Naive thymus-derived CD8-positive, alpha-beta T cell (primary cell): ENCODE results near the gene SEC24C. TPM values are rescaled to one million over a fixed set of nuclear protein-coding genes. Genes with fewer than 3 reads are reported as not detected.
"Not testable (repeated sequence)": the region's sequence is repeated elsewhere in the genome, so short reads cannot be mapped to it uniquely, and the experiment has no call there.

Experiments
- ATAC-seq, 2 donors: fragments of 150-1000 bp; cut with Tn5 transposase in 1 of 2; sonication (Bioruptor Pico), chemical (Tn5 transposase) in 1 of 2; 1 replicate in 1 of 2; 2 replicates in 1 of 2; pipeline ENCODE4 v1.10.0; 2021; ENCODE audit warnings: mild to moderate bottlenecking in 2 of 2, moderate library complexity in 2 of 2
- POLR2A ChIA-PET: fragments of 350-600 bp; sonication (Branson Sonifier 250); formaldehyde crosslinking; loops from one replicate; lab custom pipeline; 2021; ENCODE audit warnings: antibody characterized with exemption; lab: Charles Lee
- DNase-seq, 10 donors: peaks; one replicate each; pipeline versions ENCODE4 v3.0.0 to v3.0.0-alpha.2; 2020 to 2022
- H3K27ac Mint-ChIP-seq, 10 donors: one replicate each; pipeline ENCODE4 v1.8.0; 2020 to 2022; ENCODE audit warnings: mild to moderate bottlenecking in 10 of 10, mixed read lengths in 10 of 10, moderate library complexity in 4 of 10, inconsistent platforms in 1 of 10
- H3K27me3 Mint-ChIP-seq, 5 donors: one replicate each; pipeline ENCODE4 v1.8.0; 2021 to 2022; ENCODE audit warnings: mixed read lengths in 5 of 5
- H3K36me3 Mint-ChIP-seq, 3 donors: one replicate each; pipeline ENCODE4 v1.8.0; 2020 to 2022; ENCODE audit warnings: mixed read lengths in 3 of 3, mild to moderate bottlenecking in 2 of 3, inconsistent platforms in 1 of 3
- H3K4me1 Mint-ChIP-seq, 4 donors: one replicate each; pipeline ENCODE4 v1.8.0; 2021 to 2022; ENCODE audit warnings: mixed read lengths in 4 of 4
- H3K4me3 Mint-ChIP-seq, 10 donors: one replicate each; pipeline ENCODE4 v1.8.0; 2020 to 2022; ENCODE audit warnings: mild to moderate bottlenecking in 10 of 10, mixed read lengths in 10 of 10, moderate library complexity in 6 of 10, inconsistent platforms in 1 of 10
- H3K9me3 Mint-ChIP-seq, 9 donors: one replicate each; pipeline ENCODE4 v1.8.0; 2020 to 2022; ENCODE audit warnings: mixed read lengths in 9 of 9, mild to moderate bottlenecking in 3 of 9, inconsistent platforms in 1 of 9, moderate library complexity in 1 of 9
- polyA plus RNA-seq, 3 donors: library from polyadenylated mRNA; unstranded; fragments of 300-500 nt; fragmentation: Illumina TruSeq; gene quantifications; one replicate each; pipeline ENCODE4 v1.2.3, GENCODE V29; 2021
- total RNA-seq, 8 experiments: library from RNA in 2 of 8; stranded (reverse) in 2 of 8; gene quantifications; one replicate each; pipeline ENCODE4 v1.2.3 and lab custom pipeline; 2021 to 2026

Gene SEC24C
- total and polyA plus RNA-seq, 5 experiments from 2014 or later, result 18.9 to 72.7 (median 33.5) TPM

GRCh38 chr10:73779539-73780197 lies 35.5 kb downstream of the SEC24C start:
- POLR2A ChIA-PET, result interaction anchor here (0.7 to 9.7 kb wide), 4 partner anchors 8 to 67 kb away, joined by 4 to 169 read pairs (median 12); a partner anchor contains a TSS

GRCh38 chr10:73780301-73780700 lies 36.1 kb downstream of the SEC24C start:
- Mint-ChIP-seq H3K4me3 (peak overlapping the region; percentile 94 to 100 (median 100)), H3K36me3 (peaks cover 0 to 40% (median 5%) of the 10 kb centered on the region in 3 donors), H3K27me3 (no peaks in the 10 kb centered on the region), H3K4me1 (peaks cover 24 to 62% (median 52%) of the 10 kb centered on the region in 4 donors), H3K9me3 (no peaks in the 10 kb centered on the region), H3K27ac (peak overlapping the region in 9 of 10 donors; percentile 46 to 100 (median 67))
- ATAC-seq, result no peak
- POLR2A ChIA-PET, result interaction anchor here (2.0 to 9.7 kb wide), 3 partner anchors 9 to 30 kb away, joined by 11 to 169 read pairs (median 18); a partner anchor contains a TSS
- no peak for DNase-seq

More at GRCh38 chr10:73779539-73780197, 35.5 kb downstream of the SEC24C start:
- Mint-ChIP-seq H3K36me3 (peaks cover 0 to 45% (median 5%) of the 10 kb centered on the region in 3 donors), H3K9me3 (no peaks in the 10 kb centered on the region), H3K4me3 (peak overlapping the region; percentile 36 to 99 (median 60)), H3K4me1 (peaks cover 23 to 62% (median 53%) of the 10 kb centered on the region in 4 donors), H3K27ac (peak overlapping the region in 9 of 10 donors; percentile 22 to 80 (median 50)), H3K27me3 (no peaks in the 10 kb centered on the region)
- no peak for ATAC-seq
- no peak for DNase-seq

- ATAC-seq, result no peak
Observed at GRCh38 chr10:73780966-73781365, 36.8 kb downstream of the SEC24C start.

GRCh38 chr10:73781548-73781878 lies 37.3 kb downstream of the SEC24C start:
- DNase-seq (no peak), ATAC-seq (no peak)
- peaks cover 0 to 31% (median 5%) of the 10 kb centered on the region in 3 donors for H3K36me3 Mint-ChIP-seq
- H3K27ac Mint-ChIP-seq, result peak overlapping the region; percentile 98 to 100 (median 100)
- no peaks in the 10 kb centered on the region for H3K27me3 Mint-ChIP-seq
- H3K4me3 Mint-ChIP-seq, result peak overlapping the region; percentile 94 to 100 (median 100)
- peaks cover 29 to 63% (median 55%) of the 10 kb centered on the region in 4 donors for H3K4me1 Mint-ChIP-seq
- POLR2A ChIA-PET, result interaction anchor here (0.7 to 9.7 kb wide), 10 partner anchors 9 to 685 kb away, joined by 3 to 169 read pairs (median 4); partner anchors contain the start of gene P4HA1
- no peaks in the 10 kb centered on the region for H3K9me3 Mint-ChIP-seq

More at GRCh38 chr10:73780966-73781365, 36.8 kb downstream of the SEC24C start:
- peak overlapping the region in 9 of 10 donors; percentile 65 to 100 (median 99) for H3K27ac Mint-ChIP-seq
- DNase-seq, result no peak
- H3K9me3 Mint-ChIP-seq, result no peaks in the 10 kb centered on the region
- no peaks in the 10 kb centered on the region for H3K27me3 Mint-ChIP-seq
- H3K4me3 Mint-ChIP-seq, result peak overlapping the region; percentile 94 to 100 (median 100)
- peaks cover 24 to 58% (median 49%) of the 10 kb centered on the region in 4 donors for H3K4me1 Mint-ChIP-seq
- H3K36me3 Mint-ChIP-seq, result peaks cover 0 to 33% (median 5%) of the 10 kb centered on the region in 3 donors
- POLR2A ChIA-PET, result interaction anchor here (1.3 to 9.7 kb wide), 4 partner anchors 9 to 38 kb away, joined by 7 to 169 read pairs (median 14); a partner anchor contains a TSS

- peak within 1 kb of the TSS; percentile 98 to 100 (median 100) for H3K27ac Mint-ChIP-seq
Observed at GRCh38 chr10:73781879-73782748, 37.9 kb downstream of the SEC24C start, which contains the start of gene CHCHD1. Gene CHCHD1 (plus strand): TSS chr10:73782048. CDS start chr10:73782076, 28 bp downstream.

GRCh38 chr10:73782749-73783085 lies 38.5 kb downstream of the SEC24C start:
- Mint-ChIP-seq H3K9me3 (no peaks in the 10 kb centered on the region), H3K27ac (peak overlapping the region; percentile 98 to 100 (median 100)), H3K4me1 (peaks cover 27 to 66% (median 58%) of the 10 kb centered on the region in 4 donors), H3K36me3 (peaks cover 0 to 20% (median 1%) of the 10 kb centered on the region in 3 donors), H3K27me3 (no peaks in the 10 kb centered on the region), H3K4me3 (peak overlapping the region; percentile 94 to 100 (median 100))
- DNase-seq (no peak), ATAC-seq (no peak)
- POLR2A ChIA-PET, result interaction anchor here (0.6 to 9.7 kb wide), 6 partner anchors 11 to 217 kb away, joined by 3 to 169 read pairs (median 5); a partner anchor contains a TSS

More at GRCh38 chr10:73781879-73782748, 37.9 kb downstream of the SEC24C start, which contains the start of gene CHCHD1:
- Mint-ChIP-seq H3K4me3 (peak within 1 kb of the TSS; percentile 94 to 100 (median 100)), H3K36me3 (peaks cover 0 to 26% (median 1%) of the 10 kb centered on the region in 3 donors), H3K9me3 (no peaks in the 10 kb centered on the region), H3K27me3 (no peaks in the 10 kb centered on the region), H3K4me1 (peaks cover 27 to 65% (median 56%) of the 10 kb centered on the region in 4 donors)
- peak; percentile 68 to 70 for ATAC-seq
- POLR2A ChIA-PET, result interaction anchor here (0.7 to 9.7 kb wide), 13 partner anchors 9 to 685 kb away, joined by 3 to 169 read pairs (median 5); partner anchors contain the start of gene P4HA1
- DNase-seq, result peak; percentile 81 to 93 (median 89)

- Mint-ChIP-seq H3K27ac (peak within 1 kb of the TSS; percentile 97 to 99 (median 98)), H3K4me1 (peaks cover 28 to 67% (median 56%) of the 10 kb centered on the region in 4 donors), H3K36me3 (peaks cover 0 to 12% (median 9%) of the 10 kb centered on the region in 3 donors), H3K9me3 (no peaks in the 10 kb centered on the region), H3K27me3 (no peaks in the 10 kb centered on the region), H3K4me3 (peak within 1 kb of the TSS; percentile 89 to 100 (median 98))
- POLR2A ChIA-PET, result interaction anchor here (0.6 to 9.7 kb wide), 7 partner anchors 14 to 1326 kb away, joined by 3 to 169 read pairs (median 6); partner anchors contain the start of genes SAMD8 and SEC24C
- peak; percentile 76 to 92 (median 86) for DNase-seq
- peak; percentile 81 to 83 for ATAC-seq
Observed at GRCh38 chr10:73785211-73785720, 41.1 kb downstream of the SEC24C start, which contains the start of gene ZSWIM8. Gene ZSWIM8 (plus strand): TSS chr10:73785606. CDS start chr10:73785879, 273 bp downstream.

- H3K27me3 Mint-ChIP-seq, result no peaks in the 10 kb centered on the region
- peak overlapping the region; percentile 94 to 99 (median 98) for H3K27ac Mint-ChIP-seq
- no peaks in the 10 kb centered on the region for H3K9me3 Mint-ChIP-seq
- DNase-seq (peak; percentile 33 to 75 (median 50)), ATAC-seq (peak; percentile 8 to 15)
- peaks cover 0 to 18% (median 15%) of the 10 kb centered on the region in 3 donors for H3K36me3 Mint-ChIP-seq
- H3K4me3 Mint-ChIP-seq, result peak overlapping the region; percentile 89 to 100 (median 98)
- POLR2A ChIA-PET, result interaction anchor here (0.6 to 9.7 kb wide), 12 partner anchors 13 to 1326 kb away, joined by 3 to 169 read pairs (median 4); partner anchors contain the start of genes ADK, MRPS16, SAMD8 and SEC24C
- peaks cover 25 to 62% (median 50%) of the 10 kb centered on the region in 4 donors for H3K4me1 Mint-ChIP-seq
Observed at GRCh38 chr10:73785721-73786511, 41.7 kb downstream of the SEC24C start.

- no peaks in the 10 kb centered on the region for H3K9me3 Mint-ChIP-seq
- H3K36me3 Mint-ChIP-seq, result peaks cover 0 to 24% (median 18%) of the 10 kb centered on the region in 3 donors
Observed at GRCh38 chr10:73786512-73786885, 42.3 kb downstream of the SEC24C start.

GRCh38 chr10:73787031-73787800 lies 43.0 kb downstream of the SEC24C start:
- not testable (repeated sequence) for ATAC-seq, H3K27me3 Mint-ChIP-seq, H3K9me3 Mint-ChIP-seq, DNase-seq
- Mint-ChIP-seq H3K4me1 (peaks cover 24 to 52% (median 40%) of the 10 kb centered on the region in 4 donors), H3K27ac (peak overlapping the region in 7 of 10 donors; percentile 24 to 98 (median 60)), H3K36me3 (peaks cover 0 to 27% (median 18%) of the 10 kb centered on the region in 3 donors), H3K4me3 (peak overlapping the region; percentile 15 to 97 (median 68))
- POLR2A ChIA-PET, result interaction anchor here (0.7 to 9.7 kb wide), 6 partner anchors 12 to 86 kb away, joined by 3 to 169 read pairs (median 12); a partner anchor contains a TSS

More at GRCh38 chr10:73786512-73786885, 42.3 kb downstream of the SEC24C start:
- no peak for ATAC-seq
- Mint-ChIP-seq H3K4me3 (peak overlapping the region; percentile 89 to 99 (median 96)), H3K27me3 (no peaks in the 10 kb centered on the region), H3K4me1 (peaks cover 25 to 57% (median 46%) of the 10 kb centered on the region in 4 donors), H3K27ac (peak overlapping the region; percentile 89 to 98 (median 94))
- POLR2A ChIA-PET, result interaction anchor here (0.7 to 9.7 kb wide), 9 partner anchors 13 to 534 kb away, joined by 3 to 169 read pairs (median 6); partner anchors contain the start of genes ADK, MRPS16 and SEC24C
- no peak for DNase-seq
